Colonic mucosa (tissue), 4 donors: Measurements from ENCODE around the gene ARAP3. TPM values are rescaled to one million over a fixed set of nuclear protein-coding genes. Genes with fewer than 3 reads are reported as not detected.
A peak's percentile ranks its signal among the peaks of the same experiment; 100 is the strongest.

Experiments used
- DNase-seq: peaks from one replicate; pipeline ENCODE4 v3.0.0-alpha.2; 2020
- H3K27ac ChIP-seq: fragments of 200-600 bp; one replicate; pipeline ENCODE4 v1.8.0; 2021
- H3K27me3 ChIP-seq: fragments of 200-600 bp; one replicate; pipeline ENCODE4 v1.8.0; 2021
- H3K36me3 ChIP-seq: fragments of 200-600 bp; one replicate; pipeline ENCODE4 v1.8.0; 2021
- H3K4me1 ChIP-seq: fragments of 200-600 bp; one replicate; pipeline ENCODE4 v1.8.0; 2021; ENCODE audit warnings: mild to moderate bottlenecking
- H3K4me3 ChIP-seq: fragments of 200-600 bp; one replicate; pipeline ENCODE4 v1.8.0; 2021
- H3K9ac ChIP-seq, 2 donors: one replicate each; pipeline ENCODE4 v1.7.0; 2013; ENCODE audit warnings: control low read depth in 2 of 2, low read depth in 2 of 2, low read length in 2 of 2
- H3K9me3 ChIP-seq: fragments of 200-600 bp; one replicate; pipeline ENCODE4 v1.8.0; 2021
- CTCF ChIP-seq: fragments of 200-600 bp; IDR thresholded peaks from one replicate; pipeline ENCODE4 v1.8.0; 2022; ENCODE audit warnings: antibody characterized with exemption, mild to moderate bottlenecking
- intact Hi-C: fragments of 100-400 bp; cut with DNase I; formaldehyde crosslinking; loops from one replicate; pipeline ENCODE4 v1.14.1; 2022
- total RNA-seq, 2 donors: library from RNA; stranded (reverse); fragmentation: NEBNext Ultra II Directional in 1 of 2; extraction: Animal tissue kit (Norgen Biotek cat#: 25700) in 1 of 2; gene quantifications; one replicate each; pipeline ENCODE4 v1.2.1, GENCODE V29; 2021
- donor health status: healthy.
- donor health status: DM: no; HTN: no; CAD: no.
- donor health status: DM: no; HTN: no; CAD: no.

ARAP3 gene
- total RNA-seq, 2 donors from 2014 or later: 5.1 to 15.4 TPM

GRCh38 chr5:141651728-141652105, 30.3 kb downstream of the ARAP3 start:
- TF ChIP-seq CTCF: no peak
- intact Hi-C loops: no loop called here
- H3K36me3 ChIP-seq: no peaks in the 10 kb centered on the region
- H3K9me3 ChIP-seq: no peaks in the 10 kb centered on the region
- no peaks in the 10 kb centered on the region for H3K4me1 ChIP-seq
- no peak for DNase-seq
- peak overlapping the region; percentile 47 for H3K4me3 ChIP-seq
- H3K9ac ChIP-seq: peak overlapping the region in 1 of 2 donors; percentile 71
- H3K27ac ChIP-seq: no peak overlapping the region
- H3K27me3 ChIP-seq: no peaks in the 10 kb centered on the region

DNA sequence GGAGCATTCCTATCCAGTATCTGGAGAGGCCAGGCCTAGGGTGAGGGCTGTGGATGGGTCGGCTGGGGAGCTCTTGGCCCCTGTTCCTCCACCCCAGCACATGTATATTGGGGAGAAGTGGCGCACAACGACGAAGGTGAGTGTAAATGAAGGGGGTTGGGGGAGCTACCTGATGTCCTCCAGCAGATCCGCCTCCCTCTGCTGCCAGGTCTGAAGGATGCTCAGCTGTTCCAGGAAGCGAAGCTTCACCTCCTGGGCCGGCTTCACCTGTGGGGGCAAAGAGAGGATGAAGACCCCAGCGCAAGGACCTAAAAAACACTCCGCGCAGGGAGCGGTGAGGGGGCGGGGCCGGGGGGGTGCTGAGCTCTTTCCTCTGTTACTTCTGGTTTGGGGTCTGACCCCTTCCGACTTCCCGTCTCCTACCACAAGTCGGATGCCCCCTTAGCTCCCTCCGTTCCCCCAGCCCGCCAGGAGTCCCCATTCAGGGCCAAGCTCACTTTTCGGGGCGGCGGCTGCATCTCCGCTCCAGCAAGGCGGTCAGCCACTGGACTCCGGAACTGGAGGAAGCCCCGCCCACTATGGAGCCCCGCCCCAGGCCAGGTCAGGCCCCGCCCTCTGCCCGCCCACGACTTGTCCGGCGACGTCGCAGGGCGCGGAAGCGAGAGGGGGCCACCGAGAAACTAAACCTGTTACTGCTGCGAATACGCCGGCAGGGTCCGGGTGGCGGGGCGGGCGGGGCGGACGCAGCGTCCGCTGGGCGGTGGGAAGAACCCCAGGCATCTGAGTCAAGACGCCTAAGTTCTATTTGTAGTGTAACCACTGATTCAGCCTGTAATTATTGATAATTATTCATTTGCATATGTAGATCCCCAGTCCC, 30.9 kb downstream of the ARAP3 start, which contains the start of gene FCHSD1:
Gene FCHSD1 (minus strand): TSS at position 568 of the 877 bp plus-strand sequence. CDS start 50 bp downstream, at position 518.
- Histone ChIP-seq H3K9ac (peak within 1 kb of the TSS; percentile 62 to 71), H3K27ac (no peak within 1 kb of the TSS)

GRCh38 chr5:141649972-141650371, 32.1 kb downstream of the ARAP3 start:
- no peak overlapping the region for H3K27ac ChIP-seq
- no peak overlapping the region for H3K4me3 ChIP-seq
- intact Hi-C loops: no loop called here
- H3K27me3 ChIP-seq: no peaks in the 10 kb centered on the region
- H3K9ac ChIP-seq: no peak overlapping the region
- no peaks in the 10 kb centered on the region for H3K9me3 ChIP-seq
- DNase-seq: no peak
- no peak for TF ChIP-seq CTCF
- no peaks in the 10 kb centered on the region for H3K36me3 ChIP-seq
- no peaks in the 10 kb centered on the region for H3K4me1 ChIP-seq

More for the DNA sequence above, 30.9 kb downstream of the ARAP3 start, which contains the start of gene FCHSD1:
- H3K27me3 ChIP-seq: no peaks in the 10 kb centered on the region
- intact Hi-C loops: no loop called here
- H3K36me3 ChIP-seq: no peaks in the 10 kb centered on the region
- peak within 1 kb of the TSS; percentile 47 for H3K4me3 ChIP-seq
- no peak for TF ChIP-seq CTCF
- peak; percentile 97 for DNase-seq
- no peaks in the 10 kb centered on the region for H3K9me3 ChIP-seq
- no peaks in the 10 kb centered on the region for H3K4me1 ChIP-seq

GRCh38 chr5:141649056-141649688, 32.9 kb downstream of the ARAP3 start:
- intact Hi-C loops: no loop called here
- no peaks in the 10 kb centered on the region for H3K4me1 ChIP-seq
- no peaks in the 10 kb centered on the region for H3K27me3 ChIP-seq
- H3K9ac ChIP-seq: no peak overlapping the region
- no peak for DNase-seq
- no peaks in the 10 kb centered on the region for H3K36me3 ChIP-seq
- H3K27ac ChIP-seq: no peak overlapping the region
- no peak overlapping the region for H3K4me3 ChIP-seq
- TF ChIP-seq CTCF: no peak
- no peaks in the 10 kb centered on the region for H3K9me3 ChIP-seq

- Histone ChIP-seq H3K27ac (no peak overlapping the region), H3K27me3 (no peaks in the 10 kb centered on the region), H3K9me3 (no peaks in the 10 kb centered on the region), H3K9ac (no peak overlapping the region), H3K4me3 (no peak overlapping the region), H3K4me1 (no peaks in the 10 kb centered on the region), H3K36me3 (no peaks in the 10 kb centered on the region)
- intact Hi-C loops: no loop called here
- no peak for DNase-seq
- no peak for TF ChIP-seq CTCF
Measured at GRCh38 chr5:141647851-141648250, 34.2 kb downstream of the ARAP3 start.
